B cell (primary cell): ENCODE data around the gene POFUT1. TPM values are rescaled to one million over a fixed set of nuclear protein-coding genes. Genes with fewer than 3 reads are reported as not detected.

ENCODE experiments used
- ATAC-seq: fragments of 200-7000 bp; cut with Tn5 transposase; one replicate; pipeline ENCODE4 v1.10.0; 2021; ENCODE audit warnings: low read depth, mild to moderate bottlenecking, moderate number of reproducible peaks, moderate library complexity
- CTCF ChIA-PET: fragments of 350-600 bp; sonication (Branson Sonifier 250); formaldehyde crosslinking; loops from one replicate; lab custom pipeline; 2021; ENCODE audit warnings: antibody characterized with exemption, inconsistent platforms; lab: Charles Lee
- POLR2A ChIA-PET: fragments of 350-600 bp; sonication (Branson Sonifier 250); formaldehyde crosslinking; loops from one replicate; lab custom pipeline; 2021; ENCODE audit warnings: antibody characterized with exemption; lab: Charles Lee
- DNase-seq: peaks from one replicate; pipeline ENCODE4 v3.0.0; 2013
- H2AFZ ChIP-seq: 2 replicates; pipeline ENCODE4 v1.6.1; 2012; ENCODE audit warnings: mild to moderate bottlenecking, low read depth, low read length; ENCODE audit not compliant: insufficient read depth, poor library complexity, severe bottlenecking
- H3K27ac ChIP-seq, 2 donors: 1 replicate in 1 of 2; 2 replicates in 1 of 2; pipeline ENCODE4 v1.5.1; 2012 to 2013; ENCODE audit warnings: low read length in 2 of 2, mild to moderate bottlenecking in 2 of 2, moderate library complexity in 1 of 2
- H3K27me3 ChIP-seq, 4 experiments: fragments of 200-600 bp in 1 of 4; sonication (generic) in 1 of 4; replicated peaks in 1 of 4; 1 replicate in 2 of 4; 2 replicates in 2 of 4; pipeline versions ENCODE4 v1.6.1 to v1.7.0; 2013 to 2016; ENCODE audit warnings: low read length in 3 of 4, mild to moderate bottlenecking in 2 of 4, mixed read lengths in 1 of 4, moderate library complexity in 1 of 4; ENCODE audit not compliant: insufficient read depth in 4 of 4, control insufficient read depth in 3 of 4; ENCODE audit errors: control extremely low read depth in 1 of 4
- H3K36me3 ChIP-seq, 2 experiments: replicated peaks in 1 of 2; 1 replicate in 1 of 2; 2 replicates in 1 of 2; pipeline versions ENCODE4 v1.6.1 to v1.7.1; 2013; ENCODE audit warnings: low read length in 1 of 2; ENCODE audit not compliant: insufficient read depth in 2 of 2, control insufficient read depth in 1 of 2; ENCODE audit errors: control extremely low read depth in 1 of 2, extremely low read depth in 1 of 2
- H3K4me1 ChIP-seq, 2 donors: fragments of 200-600 bp in 1 of 2; sonication (generic) in 1 of 2; 1 replicate in 1 of 2; 2 replicates in 1 of 2; pipeline versions ENCODE4 v1.5.1 to v1.6.1; 2013 to 2017; ENCODE audit warnings: low read length in 2 of 2; ENCODE audit not compliant: control insufficient read depth in 2 of 2, insufficient read depth in 2 of 2
- H3K4me2 ChIP-seq: replicated peaks from 2 replicates; pipeline ENCODE3; 2012; ENCODE audit warnings: mild to moderate bottlenecking, low read depth, low read length; ENCODE audit not compliant: poor library complexity, severe bottlenecking
- H3K4me3 ChIP-seq, 5 experiments: fragments of 200-600 bp in 1 of 5; sonication (generic) in 1 of 5; 1 replicate in 3 of 5; 2 replicates in 2 of 5; pipeline versions ENCODE4 v1.5.1 to v1.7.0; 2011 to 2016; ENCODE audit warnings: low read length in 4 of 5, mild to moderate bottlenecking in 4 of 5, low read depth in 2 of 5, control low read depth in 1 of 5, moderate library complexity in 1 of 5; ENCODE audit not compliant: insufficient read depth in 1 of 5; ENCODE audit errors: control extremely low read depth in 1 of 5, extremely low read depth in 1 of 5
- H3K79me2 ChIP-seq: fragments of 200-600 bp; sonication (generic); one replicate; pipeline ENCODE4 v1.6.0; 2016; ENCODE audit warnings: low read length; ENCODE audit not compliant: control insufficient read depth, insufficient read depth
- H3K9ac ChIP-seq: fragments of 200-600 bp; sonication (generic); 2 replicates; pipeline ENCODE4 v1.6.1; 2017; ENCODE audit warnings: mild to moderate bottlenecking, low read length, moderate library complexity
- H3K9me3 ChIP-seq, 3 donors: one replicate each; pipeline versions ENCODE4 v1.6.1 to v1.7.1; 2013; ENCODE audit warnings: low read length in 2 of 3; ENCODE audit not compliant: control insufficient read depth in 2 of 3, insufficient read depth in 1 of 3; ENCODE audit errors: control extremely low read depth in 1 of 3
- H4K20me1 ChIP-seq: 2 replicates; pipeline ENCODE4 v1.6.0; 2012; ENCODE audit warnings: mild to moderate bottlenecking, low read length; ENCODE audit not compliant: insufficient read depth, control insufficient read depth, poor library complexity, severe bottlenecking
- H3K27ac Mint-ChIP-seq: one replicate; pipeline ENCODE4 v1.8.0; 2021; ENCODE audit warnings: mixed read lengths
- H3K27me3 Mint-ChIP-seq: one replicate; pipeline ENCODE4 v1.8.0; 2021; ENCODE audit warnings: mixed read lengths
- H3K4me1 Mint-ChIP-seq: one replicate; pipeline ENCODE4 v1.8.0; 2021; ENCODE audit warnings: mixed read lengths
- H3K4me3 Mint-ChIP-seq: one replicate; pipeline ENCODE4 v1.8.0; 2021; ENCODE audit warnings: mixed read lengths
- H3K9me3 Mint-ChIP-seq: one replicate; pipeline ENCODE4 v1.8.0; 2022; ENCODE audit warnings: mixed read lengths; ENCODE audit not compliant: insufficient read depth
- CTCF ChIP-seq: fragments of 200-600 bp; IDR thresholded peaks from one replicate; pipeline ENCODE4 v1.8.0; 2022; ENCODE audit warnings: antibody characterized with exemption, mild to moderate bottlenecking
- EZH2 ChIP-seq: IDR thresholded peaks from 2 replicates; pipeline ENCODE4 v1.6.1; 2012; ENCODE audit warnings: borderline replicate concordance, low read depth, mild to moderate bottlenecking, moderate library complexity, low read length; ENCODE audit not compliant: insufficient read depth, poor library complexity, severe bottlenecking
- whole genome bisulfite sequencing: methylation state at CpG from one replicate; pipeline ENCODE4 v1.1.5; 2013; ENCODE audit warnings: missing lambda C conversion rate; ENCODE audit not compliant: insufficient coverage; 5-methylcytosine and 5-hydroxymethylcytosine counted together
- intact Hi-C: fragments of 100-400 bp; cut with micrococcal nuclease; formaldehyde crosslinking; loops from one replicate; pipeline ENCODE4 v1.10.0; 2022
- polyA plus RNA-seq: library from polyadenylated mRNA; depleted of rRNA; stranded (reverse); fragments of >200 nt; gene quantifications from 2 replicates; pipeline ENCODE4 v1.2.3, GENCODE V29; 2012
- total RNA-seq, 2 donors: library from RNA; stranded (reverse); fragments of 120-200 nt in 1 of 2; gene quantifications; 1 replicate in 1 of 2; 2 replicates in 1 of 2; pipeline versions ENCODE4 v1.2.3 to v1.2.4, GENCODE V29; 2013 to 2022

Gene POFUT1
- total and polyA plus RNA-seq, 2 donors (not counting 1 experiment from before 2014, with no cell fraction given) = 7.8 to 18.1 TPM

- Histone ChIP-seq H3K27me3 (no peaks in the 10 kb centered on the region), H3K9me3 (no peaks in the 10 kb centered on the region), H3K4me1 (peaks cover 35 to 39% of the 10 kb centered on the region in 2 donors), H3K4me3 (no peak overlapping the region), H2AFZ (no peak overlapping the region), H3K4me2 (no peak overlapping the region), H3K79me2 (peaks cover 88% of the 10 kb centered on the region), H3K27ac (peak overlapping the region in 1 of 2 donors; percentile 25), H3K9ac (no peak overlapping the region), H4K20me1 (peaks cover 65% of the 10 kb centered on the region), H3K36me3 (peaks cover 1 to 25% of the 10 kb centered on the region in 2 experiments)
- peaks cover 56% of the 10 kb centered on the region for H3K4me1 Mint-ChIP-seq
- no peak overlapping the region for H3K27ac Mint-ChIP-seq
- intact Hi-C loops = loop anchor here (10.0 kb wide), 1 partner anchor 160 kb away; no protein-coding TSS in a partner anchor
- ChIA-PET POLR2A (no interaction called here), CTCF (no interaction called here)
- ATAC-seq = no peak
- no peaks in the 10 kb centered on the region for H3K9me3 Mint-ChIP-seq
- no peaks in the 10 kb centered on the region for H3K27me3 Mint-ChIP-seq
- no peak for TF ChIP-seq CTCF
- TF ChIP-seq EZH2 = no peak
- DNase-seq = no peak
- WGBS = no CpG with 5 or more reads among the region's 4 CpGs
- no peak overlapping the region for H3K4me3 Mint-ChIP-seq
Observed at GRCh38 chr20:32204205-32205109, 3.2 kb upstream of the POFUT1 start.
